Measurements from ENCODE around the gene SLC16A5. TPM values are rescaled to one million over a fixed set of nuclear protein-coding genes. Genes with fewer than 3 reads are reported as not detected.

Gene SLC16A5
- polyA plus RNA-seq, 3 donors = 26.1 to 99.4 (median 27.0) TPM

GRCh38 chr17:75118307-75118706 is 30.6 kb downstream of the SLC16A5 start:
- no peak overlapping the region for H3K9ac ChIP-seq (ENCODE audit: insufficient read depth, low read length, poor library complexity, severe bottlenecking)
- H3K27ac ChIP-seq (ENCODE audit: low read depth in 1 of 2, low read length in 2 of 2) = no peak overlapping the region
- H3K27ac Mint-ChIP-seq = peak overlapping the region in 1 of 7 donors; percentile 74

GRCh38 chr17:75124041-75124818 is 36.5 kb downstream of the SLC16A5 start:
- H3K4me1 ChIP-seq (ENCODE audit: control insufficient read depth in 1 of 2, insufficient read depth in 2 of 2, low read length in 2 of 2) = peaks cover 41 to 49% of the 10 kb centered on the region in 2 donors
- H3K27ac ChIP-seq (ENCODE audit: low read depth in 1 of 2, low read length in 2 of 2) = peak overlapping the region; percentile 20 to 79
- Mint-ChIP-seq H3K36me3 (peaks cover 24 to 34% of the 10 kb centered on the region in 2 donors), H3K4me1 (peaks cover 44% of the 10 kb centered on the region), H3K27me3 (ENCODE audit: low read depth in 3 of 3) (no peaks in the 10 kb centered on the region), H3K9me3 (no peaks in the 10 kb centered on the region), H3K4me3 (peak overlapping the region; percentile 54 to 70), H3K27ac (peak overlapping the region; percentile 74 to 89 (median 84))
- H3K27me3 ChIP-seq (ENCODE audit: control insufficient read depth in 2 of 2, insufficient read depth in 2 of 2, low read length in 2 of 2) = no peaks in the 10 kb centered on the region
- peak overlapping the region; percentile 72 for H2AFZ ChIP-seq (ENCODE audit: insufficient read depth, low read depth, low read length, poor library complexity, severe bottlenecking)
- intact Hi-C loops (cut with micrococcal nuclease) = no loop called here
- H3K9me3 ChIP-seq (replicated peaks in 1 of 2; ENCODE audit: control insufficient read depth in 1 of 2, insufficient read depth in 1 of 2, low read length in 2 of 2) = no peaks in the 10 kb centered on the region
- WGBS (ENCODE audit: insufficient coverage) = 20% methylated on average over 14 of the region's 19 CpGs
- peaks cover 11% of the 10 kb centered on the region for H3K79me2 ChIP-seq (ENCODE audit: insufficient read depth, low read length)
- H3K4me3 ChIP-seq (replicated peaks in 1 of 3; ENCODE audit: low read depth in 2 of 3, low read length in 3 of 3) = peak overlapping the region in 1 of 3 experiments; percentile 53
- H3K36me3 ChIP-seq (replicated peaks in 1 of 2; ENCODE audit: control insufficient read depth in 1 of 2, insufficient read depth in 2 of 2, low read length in 2 of 2) = peaks cover 8 to 21% of the 10 kb centered on the region in 2 donors
- H4K20me1 ChIP-seq (ENCODE audit: insufficient read depth, low read length) = peaks cover 13% of the 10 kb centered on the region
- TF ChIP-seq CTCF (IDR thresholded peaks at IDR 0.05) = no peak
- no peak overlapping the region for H3K9ac ChIP-seq (ENCODE audit: insufficient read depth, low read length, poor library complexity, severe bottlenecking)
- H3K4me2 ChIP-seq (replicated peaks; ENCODE audit: extremely low read depth, low read length, poor library complexity, severe bottlenecking) = peak overlapping the region; percentile 60
- DNase-seq = peak; percentile 33 to 54 (median 52)

More at GRCh38 chr17:75118307-75118706, 30.6 kb downstream of the SLC16A5 start:
- Histone ChIP-seq H3K4me1 (ENCODE audit: control insufficient read depth in 1 of 2, insufficient read depth in 2 of 2, low read length in 2 of 2) (peaks cover 36 to 37% of the 10 kb centered on the region in 2 donors), H3K4me3 (replicated peaks in 1 of 3; ENCODE audit: low read depth in 2 of 3, low read length in 3 of 3) (no peak overlapping the region), H3K4me2 (replicated peaks; ENCODE audit: extremely low read depth, low read length, poor library complexity, severe bottlenecking) (no peak overlapping the region), H3K36me3 (replicated peaks in 1 of 2; ENCODE audit: control insufficient read depth in 1 of 2, insufficient read depth in 2 of 2, low read length in 2 of 2) (peaks cover 13 to 35% of the 10 kb centered on the region in 2 donors), H3K27me3 (ENCODE audit: control insufficient read depth in 2 of 2, insufficient read depth in 2 of 2, low read length in 2 of 2) (no peaks in the 10 kb centered on the region), H3K79me2 (ENCODE audit: insufficient read depth, low read length) (peaks cover 17% of the 10 kb centered on the region), H4K20me1 (ENCODE audit: insufficient read depth, low read length) (peaks cover 8% of the 10 kb centered on the region), H3K9me3 (replicated peaks in 1 of 2; ENCODE audit: control insufficient read depth in 1 of 2, insufficient read depth in 1 of 2, low read length in 2 of 2) (no peaks in the 10 kb centered on the region), H2AFZ (ENCODE audit: insufficient read depth, low read depth, low read length, poor library complexity, severe bottlenecking) (no peak overlapping the region)
- peaks cover 42 to 53% of the 10 kb centered on the region in 2 donors for H3K36me3 Mint-ChIP-seq
- intact Hi-C loops (cut with micrococcal nuclease) = loop anchor here in 1 of 2 donors (10.0 kb wide), 1 partner anchor 86 kb away; the partner anchor contains the start of gene NUP85
- no peak for TF ChIP-seq CTCF (IDR thresholded peaks at IDR 0.05)
- H3K9me3 Mint-ChIP-seq = no peaks in the 10 kb centered on the region
- H3K27me3 Mint-ChIP-seq (ENCODE audit: low read depth in 3 of 3) = no peaks in the 10 kb centered on the region
- DNase-seq = no peak
- peaks cover 44% of the 10 kb centered on the region for H3K4me1 Mint-ChIP-seq
- WGBS (ENCODE audit: insufficient coverage) = 61% methylated on average over 14 of the region's 14 CpGs
- H3K4me3 Mint-ChIP-seq = no peak overlapping the region

All from CD14-positive monocyte (primary cell).